Measurements from ENCODE around the gene CUBN.

CUBN gene

GRCh38 chr10:16891375-16892313 lies 238.0 kb downstream of the CUBN start:
- Histone ChIP-seq H3K27me3 (ENCODE audit: insufficient read depth, low read depth) (no peaks in the 10 kb centered on the region), H3K79me2 (ENCODE audit: insufficient read depth, low read depth) (no peaks in the 10 kb centered on the region), H3K36me3 (ENCODE audit: insufficient read depth) (no peaks in the 10 kb centered on the region), H3K4me2 (peak overlapping the region; percentile 4; the same call in 1 of the 2 replicates), H3K4me3 (IDR thresholded peaks at IDR 0.05; ENCODE audit: insufficient read depth, low read depth, low read length) (no peak overlapping the region), H3K9ac (peak overlapping the region; percentile 49; the same call in 1 of the 2 replicates), H4K20me1 (ENCODE audit: insufficient read depth) (no peaks in the 10 kb centered on the region), H2AFZ (ENCODE audit: low read depth) (peak overlapping the region; percentile 41; the same call in 1 of the 2 replicates), H3K4me1 (ENCODE audit: low read depth, poor library complexity, severe bottlenecking) (no peaks in the 10 kb centered on the region), H3K27ac (peak overlapping the region; percentile 35; the same call in 1 of the 2 replicates)
- TF ChIP-seq, protein P1, sequence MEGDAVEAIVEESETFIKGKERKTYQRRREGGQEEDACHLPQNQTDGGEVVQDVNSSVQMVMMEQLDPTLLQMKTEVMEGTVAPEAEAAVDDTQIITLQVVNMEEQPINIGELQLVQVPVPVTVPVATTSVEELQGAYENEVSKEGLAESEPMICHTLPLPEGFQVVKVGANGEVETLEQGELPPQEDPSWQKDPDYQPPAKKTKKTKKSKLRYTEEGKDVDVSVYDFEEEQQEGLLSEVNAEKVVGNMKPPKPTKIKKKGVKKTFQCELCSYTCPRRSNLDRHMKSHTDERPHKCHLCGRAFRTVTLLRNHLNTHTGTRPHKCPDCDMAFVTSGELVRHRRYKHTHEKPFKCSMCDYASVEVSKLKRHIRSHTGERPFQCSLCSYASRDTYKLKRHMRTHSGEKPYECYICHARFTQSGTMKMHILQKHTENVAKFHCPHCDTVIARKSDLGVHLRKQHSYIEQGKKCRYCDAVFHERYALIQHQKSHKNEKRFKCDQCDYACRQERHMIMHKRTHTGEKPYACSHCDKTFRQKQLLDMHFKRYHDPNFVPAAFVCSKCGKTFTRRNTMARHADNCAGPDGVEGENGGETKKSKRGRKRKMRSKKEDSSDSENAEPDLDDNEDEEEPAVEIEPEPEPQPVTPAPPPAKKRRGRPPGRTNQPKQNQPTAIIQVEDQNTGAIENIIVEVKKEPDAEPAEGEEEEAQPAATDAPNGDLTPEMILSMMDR (conservative IDR thresholded peaks at IDR 0.05; ENCODE audit: low read depth, low read length), result peak; percentile 33; the same call in 1 of the 2 replicates

GRCh38 chr10:16890691-16891090 lies 238.9 kb downstream of the CUBN start:
- Histone ChIP-seq H3K4me1 (ENCODE audit: low read depth, poor library complexity, severe bottlenecking) (no peaks in the 10 kb centered on the region), H3K79me2 (ENCODE audit: insufficient read depth, low read depth) (no peaks in the 10 kb centered on the region), H2AFZ (ENCODE audit: low read depth) (no peak overlapping the region; the same call in 1 of the 2 replicates), H4K20me1 (ENCODE audit: insufficient read depth) (no peaks in the 10 kb centered on the region), H3K9ac (no peak overlapping the region), H3K4me2 (no peak overlapping the region), H3K36me3 (ENCODE audit: insufficient read depth) (no peaks in the 10 kb centered on the region), H3K4me3 (IDR thresholded peaks at IDR 0.05; ENCODE audit: insufficient read depth, low read depth, low read length) (no peak overlapping the region), H3K27ac (no peak overlapping the region), H3K27me3 (ENCODE audit: insufficient read depth, low read depth) (no peaks in the 10 kb centered on the region)
- TF ChIP-seq, protein P1 (conservative IDR thresholded peaks at IDR 0.05; ENCODE audit: low read depth, low read length), result no peak

GRCh38 chr10:16887565-16887964 lies 242.0 kb downstream of the CUBN start:
- Histone ChIP-seq H3K9ac (no peak overlapping the region), H3K36me3 (ENCODE audit: insufficient read depth) (no peaks in the 10 kb centered on the region), H3K4me3 (IDR thresholded peaks at IDR 0.05; ENCODE audit: insufficient read depth, low read depth, low read length) (no peak overlapping the region), H3K27ac (no peak overlapping the region), H3K79me2 (ENCODE audit: insufficient read depth, low read depth) (no peaks in the 10 kb centered on the region), H4K20me1 (ENCODE audit: insufficient read depth) (no peaks in the 10 kb centered on the region), H3K4me1 (ENCODE audit: low read depth, poor library complexity, severe bottlenecking) (no peaks in the 10 kb centered on the region), H2AFZ (ENCODE audit: low read depth) (no peak overlapping the region), H3K4me2 (no peak overlapping the region), H3K27me3 (ENCODE audit: insufficient read depth, low read depth) (no peaks in the 10 kb centered on the region)
- TF ChIP-seq, protein P1 (conservative IDR thresholded peaks at IDR 0.05; ENCODE audit: low read depth, low read length), result no peak

GRCh38 chr10:16886031-16886430 lies 243.6 kb downstream of the CUBN start:
- H3K4me3 ChIP-seq (IDR thresholded peaks at IDR 0.05; ENCODE audit: insufficient read depth, low read depth, low read length), result no peak overlapping the region
- H2AFZ ChIP-seq (ENCODE audit: low read depth), result no peak overlapping the region
- H3K79me2 ChIP-seq (ENCODE audit: insufficient read depth, low read depth), result no peaks in the 10 kb centered on the region
- no peaks in the 10 kb centered on the region for H3K27me3 ChIP-seq (ENCODE audit: insufficient read depth, low read depth)
- TF ChIP-seq, protein P1 (conservative IDR thresholded peaks at IDR 0.05; ENCODE audit: low read depth, low read length), result no peak
- no peaks in the 10 kb centered on the region for H3K4me1 ChIP-seq (ENCODE audit: low read depth, poor library complexity, severe bottlenecking)
- H3K4me2 ChIP-seq, result no peak overlapping the region
- H3K9ac ChIP-seq, result no peak overlapping the region
- H3K36me3 ChIP-seq (ENCODE audit: insufficient read depth), result no peaks in the 10 kb centered on the region
- H3K27ac ChIP-seq, result no peak overlapping the region
- no peaks in the 10 kb centered on the region for H4K20me1 ChIP-seq (ENCODE audit: insufficient read depth)
